Muscle layer of duodenum (tissue), 2 donors: ENCODE results near the gene BCL7A.

ENCODE experiments used
- H3K27ac ChIP-seq: one replicate; pipeline ENCODE4 v1.7.0; 2013; ENCODE audit warnings: mild to moderate bottlenecking, low read length
- H3K27me3 ChIP-seq: one replicate; pipeline ENCODE4 v1.7.0; 2013; ENCODE audit warnings: low read depth, mild to moderate bottlenecking, control low read depth, low read length
- H3K36me3 ChIP-seq, 2 donors: one replicate each; pipeline ENCODE4 v1.7.0; 2013; ENCODE audit warnings: low read length in 2 of 2, control low read depth in 1 of 2, mild to moderate bottlenecking in 1 of 2; ENCODE audit not compliant: insufficient read depth in 2 of 2, control insufficient read depth in 1 of 2
- H3K4me1 ChIP-seq, 2 donors: one replicate each; pipeline ENCODE4 v1.7.0; 2013; ENCODE audit warnings: low read length in 2 of 2, mild to moderate bottlenecking in 2 of 2, control low read depth in 1 of 2, moderate library complexity in 1 of 2; ENCODE audit not compliant: insufficient read depth in 2 of 2, control insufficient read depth in 1 of 2
- H3K4me3 ChIP-seq, 2 donors: one replicate each; pipeline ENCODE4 v1.7.0; 2013; ENCODE audit warnings: low read length in 2 of 2, low read depth in 1 of 2, mild to moderate bottlenecking in 1 of 2
- H3K9me3 ChIP-seq, 2 donors: one replicate each; pipeline ENCODE4 v1.7.0; 2013; ENCODE audit warnings: low read length in 2 of 2, control low read depth in 1 of 2, mild to moderate bottlenecking in 1 of 2; ENCODE audit not compliant: control insufficient read depth in 1 of 2
- donor health status: healthy.

The BCL7A gene

DNA sequence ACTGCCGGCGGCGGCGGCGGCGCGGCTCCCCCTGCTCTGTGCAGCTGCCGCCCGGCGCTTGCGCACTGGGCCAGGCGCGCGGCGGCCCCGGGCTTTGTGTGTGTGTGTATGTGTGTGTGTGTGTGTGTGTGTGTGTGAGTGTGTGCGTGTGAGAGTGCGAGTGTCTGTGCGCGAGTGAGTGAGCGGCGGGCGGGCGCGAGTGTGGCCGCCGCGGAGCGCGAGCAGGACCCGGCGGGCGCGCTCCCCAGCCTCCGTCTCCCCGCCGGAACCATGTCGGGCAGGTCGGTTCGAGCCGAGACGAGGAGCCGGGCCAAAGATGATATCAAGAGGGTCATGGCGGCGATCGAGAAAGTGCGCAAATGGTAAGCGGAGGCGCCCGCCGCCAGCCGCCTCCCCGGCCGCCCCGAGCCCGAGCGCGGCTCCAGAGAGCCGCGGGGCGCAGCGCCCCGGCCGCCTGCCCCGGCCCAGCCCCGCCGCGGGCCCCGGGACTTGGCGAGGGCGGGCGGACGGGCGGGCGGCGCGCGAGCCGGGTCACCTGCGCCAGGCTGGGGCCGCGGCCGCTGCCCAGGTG is at the start of gene BCL7A:
Gene BCL7A, plus strand, starts transcription at position 63 of the 571 bp plus-strand sequence. Its CDS starts 208 bp downstream, at position 271.
- no peaks in the 10 kb centered on the region for H3K36me3 ChIP-seq
- peak within 1 kb of the TSS; percentile 55 to 79 for H3K4me3 ChIP-seq
- no peaks in the 10 kb centered on the region for H3K9me3 ChIP-seq
- H3K27me3 ChIP-seq, result peaks cover 5% of the 10 kb centered on the region
- H3K27ac ChIP-seq, result no peak within 1 kb of the TSS
- H3K4me1 ChIP-seq, result peaks cover 4 to 25% of the 10 kb centered on the region in 2 donors

DNA sequence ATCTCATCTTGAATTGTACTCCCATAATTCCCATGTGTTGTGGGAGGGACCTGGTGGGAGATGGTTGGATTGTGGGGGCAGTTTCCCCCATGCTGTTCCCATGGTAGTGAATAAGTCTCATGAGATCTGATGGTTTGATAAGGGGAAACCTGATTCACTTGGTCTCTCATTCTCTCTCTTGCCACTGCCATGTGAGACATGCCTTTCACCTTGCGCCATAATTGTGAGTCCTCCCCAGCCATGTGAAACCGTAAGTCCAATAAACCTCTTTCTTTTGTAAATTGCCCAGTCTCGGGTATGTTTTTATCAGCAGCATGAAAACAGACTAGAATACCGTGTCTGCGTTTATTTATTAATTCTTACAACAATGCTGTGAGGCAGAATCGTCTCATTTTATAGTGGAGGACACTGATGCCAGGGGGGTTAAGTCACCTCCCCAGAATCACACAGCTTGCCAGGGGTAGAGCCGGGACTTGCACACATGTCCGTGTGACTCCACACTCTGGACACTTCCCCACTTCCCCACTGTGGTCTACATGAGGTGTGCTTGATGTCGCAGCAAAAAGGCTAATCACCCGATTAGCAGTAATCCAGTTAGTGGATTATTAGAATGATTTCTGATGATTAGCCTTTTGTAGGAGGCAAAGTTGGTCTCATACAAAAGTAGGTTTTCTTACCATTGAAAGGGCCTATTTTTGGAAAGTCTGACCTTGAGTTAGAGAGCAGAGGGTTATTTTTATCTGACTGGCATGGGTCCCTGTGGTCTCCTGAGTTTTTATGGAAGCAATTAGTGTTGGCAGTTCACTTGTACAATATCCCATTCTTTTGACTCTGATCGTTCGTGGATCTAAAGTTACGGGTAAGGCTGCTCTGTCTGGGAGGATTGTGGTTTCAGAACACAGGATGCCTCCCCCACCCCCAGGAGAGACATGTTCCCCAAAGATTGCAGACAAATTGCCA is 47.4 kb upstream of the BCL7A start:
- no peaks in the 10 kb centered on the region for H3K36me3 ChIP-seq
- H3K27me3 ChIP-seq, result no peaks in the 10 kb centered on the region
- H3K4me3 ChIP-seq, result no peak overlapping the region
- H3K27ac ChIP-seq, result no peak overlapping the region
- H3K9me3 ChIP-seq, result peaks cover 0 to 2% of the 10 kb centered on the region in 2 donors
- H3K4me1 ChIP-seq, result no peaks in the 10 kb centered on the region

DNA sequence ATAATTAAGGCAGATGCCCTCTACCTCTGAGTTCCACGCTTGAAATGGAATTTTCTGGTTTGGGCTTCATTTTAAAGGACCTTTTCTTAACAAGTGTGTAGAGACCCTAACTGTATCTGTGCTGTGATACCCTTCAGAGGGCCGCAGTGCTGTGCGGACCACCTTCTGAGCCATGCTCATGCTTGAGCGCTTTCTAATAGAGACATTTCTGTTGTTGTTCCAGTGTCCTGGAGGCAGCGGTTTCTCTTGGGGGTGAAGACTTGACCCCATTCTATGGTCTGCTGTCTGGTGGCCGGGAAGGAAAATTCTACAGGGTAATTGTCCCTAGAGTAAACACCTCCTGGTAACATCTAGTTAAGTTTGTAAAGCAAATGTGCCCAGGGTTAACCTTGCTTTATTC is 46.7 kb upstream of the BCL7A start:
- Histone ChIP-seq H3K36me3 (no peaks in the 10 kb centered on the region), H3K27ac (no peak overlapping the region), H3K4me1 (no peaks in the 10 kb centered on the region), H3K27me3 (no peaks in the 10 kb centered on the region), H3K4me3 (no peak overlapping the region), H3K9me3 (peaks cover 0 to 2% of the 10 kb centered on the region in 2 donors)

DNA sequence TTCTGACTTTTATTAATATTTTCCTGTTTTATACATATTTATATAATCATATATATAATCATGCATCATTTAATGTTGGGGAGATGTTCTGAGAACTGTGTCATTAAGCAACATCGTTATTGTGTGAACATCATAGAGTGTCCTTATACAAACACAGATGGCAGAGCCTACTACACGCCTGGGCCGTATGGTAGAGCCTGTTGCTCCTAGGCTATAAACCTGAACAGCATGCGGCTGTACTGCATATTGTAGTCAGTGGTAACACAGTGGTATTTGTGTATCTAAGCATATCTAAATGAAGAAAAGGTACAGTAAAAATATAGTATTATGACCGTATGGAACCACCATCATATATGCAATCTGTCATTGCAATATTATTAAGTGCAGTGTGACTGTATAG is 44.7 kb upstream of the BCL7A start:
- Histone ChIP-seq H3K4me3 (no peak overlapping the region), H3K4me1 (no peaks in the 10 kb centered on the region), H3K9me3 (peaks cover 0 to 2% of the 10 kb centered on the region in 2 donors), H3K27ac (no peak overlapping the region), H3K27me3 (no peaks in the 10 kb centered on the region), H3K36me3 (no peaks in the 10 kb centered on the region)

DNA sequence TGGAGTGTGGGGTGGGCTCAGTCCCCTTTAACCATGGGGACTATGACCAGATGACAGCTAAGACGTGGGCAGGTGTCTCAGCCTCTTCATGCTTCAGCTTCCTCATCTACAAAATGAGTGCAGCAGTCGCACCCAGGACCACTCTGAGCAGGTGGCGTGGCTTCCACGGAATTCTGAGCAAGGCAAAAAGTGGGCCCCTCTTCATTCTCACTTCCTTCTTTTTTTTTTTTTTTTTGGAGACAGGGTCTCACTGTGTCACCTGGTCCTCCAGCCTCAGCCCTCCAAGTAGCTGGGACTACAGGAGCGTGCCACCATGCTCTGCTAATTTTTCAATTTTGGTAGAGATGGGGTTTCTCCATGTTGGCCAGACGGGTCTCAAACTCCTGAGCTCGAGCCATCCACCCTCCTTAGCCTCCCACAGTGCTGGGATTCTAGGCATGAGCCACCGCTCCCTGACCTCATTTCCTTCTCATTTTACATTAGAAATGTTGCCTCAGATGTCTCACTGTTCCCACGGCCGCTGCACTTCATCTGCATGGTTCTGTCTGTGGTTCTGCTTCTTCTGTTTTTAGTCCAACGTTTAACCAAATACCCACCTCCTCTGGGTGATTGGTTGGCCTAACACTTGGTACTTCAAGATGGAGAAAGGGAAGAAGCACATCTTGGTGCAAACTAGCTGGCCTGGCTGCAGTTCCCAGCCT is 41.3 kb upstream of the BCL7A start:
- no peaks in the 10 kb centered on the region for H3K9me3 ChIP-seq
- H3K27ac ChIP-seq, result no peak overlapping the region
- H3K27me3 ChIP-seq, result no peaks in the 10 kb centered on the region
- no peaks in the 10 kb centered on the region for H3K36me3 ChIP-seq
- H3K4me1 ChIP-seq, result no peaks in the 10 kb centered on the region
- no peak overlapping the region for H3K4me3 ChIP-seq

DNA sequence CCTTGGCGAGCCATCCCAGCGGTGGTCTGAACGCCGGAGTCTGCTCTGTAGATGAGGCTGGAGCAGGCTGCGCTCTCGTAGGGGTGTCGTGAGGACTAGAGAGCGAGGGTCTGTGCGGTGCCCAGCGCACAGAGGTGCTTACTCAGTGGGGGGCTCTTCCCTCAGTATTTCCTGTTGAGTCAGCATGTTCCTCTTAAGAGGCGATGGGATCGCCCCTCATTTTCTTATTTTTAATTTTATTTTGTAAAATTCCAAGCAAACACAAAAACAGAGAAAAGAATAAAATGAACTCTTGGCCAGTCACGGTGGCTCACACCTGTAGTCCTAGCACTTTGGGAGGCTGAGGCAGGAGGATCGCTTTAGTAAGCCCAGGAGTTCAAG is 40.8 kb upstream of the BCL7A start:
- no peaks in the 10 kb centered on the region for H3K36me3 ChIP-seq
- no peak overlapping the region for H3K27ac ChIP-seq
- no peaks in the 10 kb centered on the region for H3K4me1 ChIP-seq
- no peaks in the 10 kb centered on the region for H3K9me3 ChIP-seq
- no peak overlapping the region for H3K4me3 ChIP-seq
- no peaks in the 10 kb centered on the region for H3K27me3 ChIP-seq

DNA sequence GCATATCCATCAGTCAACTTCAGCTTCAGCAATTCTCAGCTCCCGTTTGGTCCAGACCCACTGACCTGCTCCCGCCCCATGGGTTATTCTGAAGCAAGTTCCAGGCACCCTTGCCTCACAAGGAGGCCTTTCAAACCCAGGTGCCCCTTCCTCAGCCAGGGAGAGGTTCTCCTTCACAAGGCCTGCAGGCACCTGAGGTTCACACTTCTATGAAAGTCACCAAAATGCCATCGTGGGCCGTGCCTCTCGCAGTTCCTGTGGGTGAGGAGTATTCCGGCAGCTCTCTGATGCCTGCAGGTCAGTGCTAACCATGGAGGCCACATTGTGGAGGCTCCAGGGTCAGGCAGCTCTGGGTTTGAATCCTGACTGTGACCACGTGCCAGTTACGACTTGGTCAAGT is 40.2 kb upstream of the BCL7A start:
- Histone ChIP-seq H3K27ac (no peak overlapping the region), H3K27me3 (no peaks in the 10 kb centered on the region), H3K36me3 (no peaks in the 10 kb centered on the region), H3K4me3 (no peak overlapping the region), H3K4me1 (no peaks in the 10 kb centered on the region), H3K9me3 (no peaks in the 10 kb centered on the region)

DNA sequence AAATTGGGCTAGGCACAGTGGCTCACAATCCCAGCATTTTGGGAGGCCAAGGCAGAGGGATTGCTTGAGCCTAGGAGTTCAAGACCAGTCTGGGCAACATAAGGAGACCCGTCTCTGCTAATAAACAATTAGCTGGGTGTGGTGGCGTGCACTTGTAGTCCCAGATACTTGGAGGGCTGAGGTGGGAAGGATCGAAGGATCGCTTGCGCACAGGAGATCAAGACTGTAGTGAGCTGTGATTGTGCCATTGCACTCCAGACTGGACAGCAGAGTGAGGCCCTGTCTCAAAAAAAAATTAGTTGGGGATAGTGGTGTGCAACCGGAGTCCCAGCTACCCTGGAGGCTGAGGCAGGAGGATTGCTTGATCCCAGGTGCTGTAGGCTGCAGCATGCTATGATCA is 38.7 kb upstream of the BCL7A start:
- Histone ChIP-seq H3K9me3 (no peaks in the 10 kb centered on the region), H3K4me1 (no peaks in the 10 kb centered on the region), H3K27ac (no peak overlapping the region), H3K36me3 (no peaks in the 10 kb centered on the region), H3K4me3 (no peak overlapping the region), H3K27me3 (no peaks in the 10 kb centered on the region)

DNA sequence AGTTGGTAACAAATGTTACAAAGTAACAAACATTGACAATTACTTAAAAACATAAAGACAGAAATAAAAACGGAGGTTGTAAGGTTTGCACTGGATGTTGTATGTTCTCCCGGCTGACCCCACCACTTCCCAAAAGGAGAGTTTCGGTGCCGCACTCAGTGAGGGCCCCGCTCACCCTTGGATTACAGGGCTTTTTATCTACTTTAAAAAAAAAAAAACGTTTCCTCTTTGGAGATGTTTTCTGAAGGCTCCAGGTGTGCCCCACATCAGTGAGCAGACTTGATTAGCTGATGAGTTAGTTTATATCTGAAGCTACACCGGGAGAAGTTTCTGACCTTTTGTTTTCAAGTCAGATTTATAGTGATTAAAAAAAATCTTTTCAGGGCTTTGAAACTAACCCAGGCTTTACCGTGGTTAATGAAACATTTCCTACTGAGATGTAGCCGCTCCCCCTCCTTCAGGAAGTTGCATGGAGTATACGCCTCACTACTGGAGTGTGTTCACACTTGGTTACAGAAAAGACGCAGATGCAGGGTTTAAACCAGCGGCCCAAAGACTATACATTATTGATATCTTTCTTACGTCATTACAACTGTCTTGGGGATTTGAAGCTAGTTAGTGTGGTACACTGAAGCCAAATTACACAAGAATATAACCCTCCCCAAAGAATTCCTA is 38.0 kb upstream of the BCL7A start:
- H3K36me3 ChIP-seq, result no peaks in the 10 kb centered on the region
- H3K27me3 ChIP-seq, result no peaks in the 10 kb centered on the region
- H3K4me1 ChIP-seq, result no peaks in the 10 kb centered on the region
- no peak overlapping the region for H3K4me3 ChIP-seq
- no peak overlapping the region for H3K27ac ChIP-seq
- no peaks in the 10 kb centered on the region for H3K9me3 ChIP-seq

DNA sequence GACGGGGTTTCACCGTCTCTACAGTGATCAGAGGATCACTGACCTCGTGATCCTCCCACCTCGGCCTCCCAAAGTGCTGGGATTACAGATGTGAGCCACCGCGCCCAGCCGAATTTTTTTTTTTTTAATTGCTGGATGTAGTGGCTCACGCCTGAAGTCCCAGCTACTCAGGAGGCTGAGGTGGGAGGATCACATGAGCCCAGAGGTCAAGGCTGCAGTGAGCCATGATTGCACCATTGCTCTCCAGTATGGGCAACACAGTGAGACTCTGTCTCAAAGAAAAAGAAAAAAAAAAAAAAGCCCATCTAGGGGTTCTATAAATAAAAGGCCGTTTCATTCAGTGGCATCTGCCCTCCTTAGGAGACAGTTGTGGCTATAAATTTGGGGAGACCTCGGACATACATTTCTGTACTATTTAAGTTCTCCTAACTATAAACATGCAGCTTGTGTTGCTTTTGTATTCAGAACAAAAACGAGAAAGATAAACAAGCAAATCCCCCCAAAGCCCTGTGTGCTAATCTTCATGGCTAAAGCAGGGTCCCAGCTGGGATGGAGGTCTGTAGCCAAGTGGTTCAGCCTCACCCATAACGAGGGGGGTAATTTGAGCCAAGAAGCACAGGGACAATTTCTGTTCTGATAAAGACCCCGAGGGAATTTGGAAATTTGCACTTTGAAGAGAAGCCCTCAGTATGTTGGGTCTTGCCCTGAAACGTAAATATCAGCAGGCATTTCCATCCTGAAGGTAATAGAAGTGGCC is 35.0 kb upstream of the BCL7A start:
- H3K27ac ChIP-seq, result no peak overlapping the region
- no peaks in the 10 kb centered on the region for H3K36me3 ChIP-seq
- no peaks in the 10 kb centered on the region for H3K27me3 ChIP-seq
- no peaks in the 10 kb centered on the region for H3K9me3 ChIP-seq
- H3K4me3 ChIP-seq, result no peak overlapping the region
- H3K4me1 ChIP-seq, result no peaks in the 10 kb centered on the region
